Fibroblast of upper back skin (primary cell): Measurements from ENCODE around the gene COMMD1.
A peak's percentile ranks its signal among the peaks of the same experiment; 100 is the strongest.
"Not testable (repeated sequence)": the region's sequence is repeated elsewhere in the genome, so short reads cannot be mapped to it uniquely, and the experiment has no call there.

Experiments
- DNase-seq: peaks from one replicate; pipeline ENCODE4 v3.0.0-alpha.2; 2013

Gene COMMD1

DNA sequence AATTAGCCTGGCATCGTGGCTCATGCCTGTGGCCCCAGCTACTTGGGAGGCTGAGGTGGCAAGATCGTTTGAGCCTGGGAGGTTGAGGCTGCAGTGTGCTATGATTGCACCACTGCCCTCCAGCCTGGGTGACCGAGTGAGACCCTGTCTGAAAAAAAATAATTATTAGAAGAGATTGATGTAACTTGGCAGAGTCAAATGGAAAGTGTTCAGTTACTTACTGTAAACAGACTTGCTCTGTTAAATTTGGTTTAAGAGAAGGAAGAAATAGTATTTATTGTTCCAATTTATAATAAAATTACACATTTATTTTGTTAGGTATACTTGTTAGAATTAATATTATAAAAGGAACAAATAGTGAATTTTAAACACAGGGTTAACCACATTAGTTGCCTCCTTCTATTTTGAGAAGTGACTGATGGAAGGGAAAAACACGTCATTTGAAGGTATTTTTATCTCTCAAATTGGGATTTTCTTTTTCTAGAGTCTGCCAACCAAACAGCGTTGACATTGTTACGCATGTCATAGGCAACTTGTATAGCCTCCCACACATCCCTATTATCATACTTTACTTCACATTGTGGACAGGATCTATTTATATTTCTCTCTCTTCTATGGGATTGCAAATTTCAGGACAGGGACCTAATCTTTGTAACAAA is 171.6 kb downstream of the COMMD1 start:
- DNase-seq, result no peak

DNA sequence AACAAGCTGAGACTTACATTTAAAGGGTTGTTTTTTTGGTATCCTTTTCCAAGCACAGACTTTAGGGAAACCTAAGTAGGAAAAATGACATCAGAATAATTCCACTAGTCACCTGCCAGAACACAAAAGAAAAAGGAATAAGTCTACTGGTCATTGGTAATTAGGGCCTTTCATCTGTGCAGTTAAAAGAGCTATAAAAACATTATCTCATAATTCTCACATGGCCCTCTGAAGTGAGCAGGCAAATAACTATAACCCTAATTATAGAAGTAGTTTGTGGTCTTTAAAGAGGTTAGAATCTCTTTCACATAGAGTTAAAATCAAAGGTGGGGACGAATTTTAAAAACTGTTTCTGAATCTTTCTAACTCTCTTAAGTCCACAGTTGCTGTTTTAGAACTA is 179.3 kb downstream of the COMMD1 start:
- DNase-seq, result no peak

DNA sequence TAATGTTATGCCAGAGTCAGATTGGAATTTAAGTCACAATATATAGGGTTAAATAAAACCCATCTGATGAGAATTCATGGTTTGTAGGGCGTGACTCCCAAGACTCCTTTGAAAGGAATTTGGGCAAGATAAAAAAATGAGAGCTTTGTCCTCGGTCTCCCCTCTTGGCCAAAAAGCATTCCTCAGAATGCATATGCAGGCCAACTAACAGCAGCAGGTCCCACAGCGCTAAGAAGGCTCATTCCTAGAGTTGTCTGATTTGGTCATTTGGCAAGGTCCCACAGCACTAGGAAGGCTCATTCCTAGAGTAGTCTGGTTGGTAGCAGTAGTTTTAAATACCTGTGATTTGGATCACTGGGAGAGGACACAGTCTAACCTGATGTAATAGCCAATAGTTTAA is 184.2 kb downstream of the COMMD1 start:
- peak; percentile 14 for DNase-seq

DNA sequence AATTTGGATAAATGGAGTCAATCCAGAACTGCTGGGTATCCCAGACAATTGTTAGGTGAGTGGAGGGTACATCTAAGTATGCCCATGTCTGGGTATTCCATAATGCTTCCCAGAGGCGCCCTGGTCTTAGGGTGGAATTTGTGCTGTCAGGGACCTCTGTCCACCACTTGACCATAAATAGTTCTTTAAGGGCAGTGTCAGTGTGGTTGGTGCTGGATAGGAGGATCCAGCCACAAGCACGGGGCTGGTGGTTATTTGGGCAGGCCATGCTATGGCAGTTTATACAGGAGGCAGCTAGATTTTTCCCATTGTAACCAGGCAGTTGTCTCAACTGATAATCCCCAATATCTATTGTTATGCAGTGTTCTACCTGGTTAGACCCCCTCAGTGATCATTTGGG is 186.0 kb downstream of the COMMD1 start:
- no peak for DNase-seq

DNA sequence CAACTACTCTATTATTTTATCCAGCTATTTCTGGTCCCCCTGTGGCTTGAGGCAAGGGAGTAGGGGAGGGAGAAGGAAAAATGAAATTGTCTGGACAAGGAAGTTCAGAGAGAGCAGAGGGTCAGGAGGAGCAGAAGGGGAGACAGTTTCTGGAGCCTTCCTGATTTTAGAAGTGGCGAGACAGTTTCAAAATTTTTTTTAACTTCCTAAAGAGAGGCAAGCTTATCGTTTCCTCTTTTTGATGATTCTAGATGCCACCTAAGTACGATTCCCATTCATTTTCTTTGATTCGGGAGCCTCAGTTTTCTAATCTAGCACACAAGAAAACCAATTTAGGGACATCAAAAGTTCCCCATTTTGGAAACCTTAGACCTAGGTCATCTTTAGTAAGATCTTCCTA is 193.6 kb downstream of the COMMD1 start:
- DNase-seq, result no peak

DNA sequence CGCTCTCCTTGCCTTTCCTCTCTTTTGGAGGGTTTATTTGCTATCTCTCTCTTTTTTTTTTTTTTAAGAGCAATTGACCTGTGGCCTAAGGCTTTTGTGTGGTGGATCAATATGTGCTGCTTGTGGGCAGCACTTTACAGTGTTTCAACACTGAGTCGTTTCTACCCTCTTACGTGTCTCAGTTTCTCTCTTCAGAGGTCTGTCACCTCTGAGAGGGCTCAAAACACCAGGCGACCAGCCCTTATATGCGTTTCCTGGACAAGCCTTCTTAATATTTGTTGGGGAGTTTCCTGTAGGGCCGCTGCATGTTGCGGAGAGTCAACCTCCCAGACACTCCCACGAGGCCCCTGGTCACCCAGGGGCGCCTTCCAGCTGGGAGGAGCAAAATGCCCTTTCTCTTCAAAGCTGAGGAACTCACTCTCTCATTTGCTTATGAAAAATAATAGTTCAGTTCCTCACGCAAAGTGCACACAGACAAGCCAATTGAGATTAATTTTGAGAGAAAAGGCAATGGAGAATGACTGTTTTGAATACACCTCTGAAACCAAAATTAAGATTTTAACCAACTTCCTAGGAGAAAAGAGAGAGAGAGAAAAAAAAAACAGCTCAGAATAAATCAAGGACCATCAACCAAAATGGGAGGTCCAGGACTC is 194.2 kb downstream of the COMMD1 start:
- DNase-seq, result no peak

DNA sequence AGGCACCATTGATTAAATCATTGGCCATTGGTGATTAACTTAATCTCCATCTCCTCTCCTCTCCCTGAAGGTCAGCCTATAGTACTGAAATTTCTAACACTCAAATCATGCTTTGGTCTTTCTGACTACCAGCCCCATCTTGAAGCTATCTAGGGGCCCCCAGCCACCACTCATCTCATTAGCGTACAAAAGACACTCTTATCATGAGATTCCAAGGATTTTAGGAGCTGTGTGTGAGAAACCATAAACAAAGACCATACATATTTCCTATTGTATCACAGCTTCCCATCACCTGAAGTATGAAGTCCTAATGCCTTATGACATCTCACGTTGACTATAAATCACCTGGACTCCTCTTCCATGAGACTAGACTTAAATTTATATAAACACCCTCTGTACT is 196.4 kb downstream of the COMMD1 start:
- DNase-seq, result no peak

DNA sequence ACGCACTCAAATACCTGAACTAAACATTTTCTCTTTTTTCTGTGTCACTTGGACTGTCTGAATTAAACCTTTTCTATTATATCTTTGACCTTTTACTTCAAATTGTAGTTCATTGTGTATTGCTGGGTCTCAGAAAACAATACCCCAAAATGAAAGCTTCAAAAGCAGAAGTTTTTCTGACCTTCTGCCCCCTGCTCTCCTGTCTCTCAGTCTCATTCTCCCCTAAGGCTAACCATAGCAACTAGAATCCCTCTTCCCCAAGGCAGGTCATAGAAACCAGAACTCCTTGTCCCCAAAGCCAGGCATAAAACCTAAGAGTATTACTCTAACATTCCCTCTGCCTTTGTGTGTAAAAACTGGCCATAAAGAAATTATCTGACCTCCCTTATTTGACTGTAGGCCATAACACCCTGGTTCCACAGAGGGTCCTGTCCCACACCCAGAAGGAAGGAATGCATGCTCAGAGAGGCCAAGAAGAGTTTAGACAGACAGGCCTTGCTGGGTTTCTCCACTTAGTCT is 197.0 kb downstream of the COMMD1 start:
- DNase-seq, result no peak

DNA sequence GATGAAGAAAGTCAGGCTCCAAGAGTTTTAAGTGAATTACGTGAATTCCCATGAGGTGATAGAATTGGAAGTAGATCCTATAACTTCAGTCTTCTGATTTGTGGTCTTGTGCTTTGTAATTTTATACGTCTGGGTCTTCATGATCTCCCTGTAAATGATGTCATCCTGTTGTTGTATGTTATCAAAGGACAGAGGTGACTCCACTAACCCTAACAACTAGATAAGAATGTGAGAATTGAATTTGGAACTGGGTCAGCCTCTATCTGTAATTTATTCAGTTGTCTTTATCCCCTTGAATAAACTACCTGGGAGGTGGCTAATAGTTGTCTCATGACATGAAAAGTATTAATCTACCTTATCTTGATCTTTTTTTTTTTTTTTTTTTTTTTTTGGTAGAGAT is 204.1 kb downstream of the COMMD1 start:
- DNase-seq, result no peak

DNA sequence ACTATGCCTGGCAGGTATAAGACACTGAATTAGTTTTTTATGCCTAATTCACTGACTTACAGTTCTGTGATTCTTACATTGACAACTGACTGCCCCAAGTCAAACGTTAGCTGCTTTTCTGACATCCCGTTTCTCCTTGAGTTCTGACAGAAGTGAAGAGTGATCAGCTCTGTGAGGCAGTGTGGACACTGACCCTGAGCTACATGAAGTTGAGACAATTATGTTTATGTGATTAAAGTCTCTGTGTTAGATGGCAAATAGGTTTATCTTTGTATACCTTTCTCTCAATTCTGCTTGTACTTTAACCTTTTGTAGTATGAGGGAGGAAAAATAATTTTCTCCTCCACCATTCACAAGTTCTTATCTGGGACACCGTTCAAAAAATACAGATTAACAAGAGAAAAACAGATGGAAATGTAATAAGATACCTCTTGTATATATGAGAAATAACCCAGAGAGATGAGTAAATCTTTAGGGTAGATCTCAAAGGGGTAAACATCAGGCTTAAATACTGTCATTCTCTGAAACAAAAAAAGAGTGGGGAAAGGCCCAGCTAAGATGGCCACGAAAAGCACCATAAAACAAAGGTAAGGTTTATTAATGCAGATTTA is 205.0 kb downstream of the COMMD1 start:
- DNase-seq, result no peak

DNA sequence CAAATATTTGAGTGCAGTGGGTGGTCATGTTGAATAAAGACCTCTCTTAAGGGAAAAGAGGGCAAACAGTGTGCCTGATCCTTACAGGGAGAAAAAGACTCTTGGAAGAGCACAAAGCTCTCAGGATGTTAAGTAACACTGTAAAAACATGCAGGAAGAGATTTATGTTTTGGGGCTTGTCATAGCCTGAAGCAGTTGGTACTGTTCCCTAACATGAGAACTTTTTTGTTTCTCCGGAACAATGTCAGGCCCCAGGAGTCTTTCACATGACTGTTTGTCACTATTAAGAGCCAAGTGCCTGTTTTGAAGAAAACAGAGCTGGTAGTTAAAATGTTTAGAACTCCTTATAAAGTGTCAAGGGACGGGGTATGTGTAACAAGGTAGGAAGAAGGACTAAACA is 206.7 kb downstream of the COMMD1 start:
- peak; percentile 4 for DNase-seq

DNA sequence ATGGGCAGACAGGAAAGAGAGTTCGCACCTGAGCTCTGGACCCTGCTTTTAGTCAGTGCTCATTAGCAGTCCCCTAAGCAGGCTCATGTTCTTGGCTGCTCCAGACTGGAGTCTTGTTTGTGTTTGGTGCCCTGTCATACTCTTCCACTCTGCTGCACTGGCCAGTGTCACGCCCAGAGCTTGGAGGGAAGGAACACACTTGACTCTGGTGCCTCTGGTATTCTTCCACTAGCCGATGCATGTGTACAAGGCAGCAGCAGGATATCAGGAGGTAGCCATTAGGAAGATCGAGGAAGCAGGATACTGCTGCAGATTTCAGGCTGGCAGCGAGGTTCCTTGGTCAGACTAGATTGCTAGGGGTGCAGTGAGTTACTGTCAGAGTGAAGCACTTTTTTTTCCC is 209.1 kb downstream of the COMMD1 start:
- DNase-seq, result no peak

DNA sequence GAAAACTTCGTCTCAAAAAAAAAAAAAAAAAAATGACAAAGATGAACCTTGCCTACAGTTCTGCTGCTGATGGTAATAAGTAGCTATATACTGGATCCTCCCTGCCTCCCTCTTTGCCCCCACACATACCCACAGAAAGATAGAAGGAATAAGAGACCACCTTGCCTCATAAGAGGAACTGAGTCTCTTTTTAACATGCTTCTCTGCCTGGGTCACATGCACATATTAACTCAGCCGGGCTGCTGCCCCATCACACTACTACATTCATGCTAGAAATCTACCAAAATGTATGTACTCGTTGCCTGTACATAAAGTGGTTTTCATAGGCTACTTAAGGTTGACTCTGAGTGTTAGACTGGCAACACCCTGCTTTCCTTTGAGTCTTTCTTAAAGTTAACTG is 211.5 kb downstream of the COMMD1 start:
- DNase-seq, result no peak

DNA sequence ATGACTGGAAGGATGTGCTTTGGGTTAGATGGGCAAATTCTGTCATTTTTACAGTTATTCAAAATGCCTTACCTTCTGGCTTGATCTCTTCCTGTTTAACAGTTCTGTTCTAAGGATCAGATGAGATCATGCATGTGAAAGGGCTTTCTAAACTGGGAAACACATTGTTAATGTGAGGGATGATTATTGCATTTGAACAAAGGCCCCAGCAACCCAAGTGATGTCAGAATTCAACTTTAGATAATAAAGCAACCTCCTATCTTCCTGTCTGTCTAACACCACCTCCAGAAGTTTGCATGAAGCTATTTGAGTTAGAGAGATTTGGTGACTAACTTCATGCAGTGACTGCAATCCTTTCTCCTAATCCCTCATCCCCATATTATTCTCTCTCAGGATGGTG is 212.7 kb downstream of the COMMD1 start:
- no peak for DNase-seq

DNA sequence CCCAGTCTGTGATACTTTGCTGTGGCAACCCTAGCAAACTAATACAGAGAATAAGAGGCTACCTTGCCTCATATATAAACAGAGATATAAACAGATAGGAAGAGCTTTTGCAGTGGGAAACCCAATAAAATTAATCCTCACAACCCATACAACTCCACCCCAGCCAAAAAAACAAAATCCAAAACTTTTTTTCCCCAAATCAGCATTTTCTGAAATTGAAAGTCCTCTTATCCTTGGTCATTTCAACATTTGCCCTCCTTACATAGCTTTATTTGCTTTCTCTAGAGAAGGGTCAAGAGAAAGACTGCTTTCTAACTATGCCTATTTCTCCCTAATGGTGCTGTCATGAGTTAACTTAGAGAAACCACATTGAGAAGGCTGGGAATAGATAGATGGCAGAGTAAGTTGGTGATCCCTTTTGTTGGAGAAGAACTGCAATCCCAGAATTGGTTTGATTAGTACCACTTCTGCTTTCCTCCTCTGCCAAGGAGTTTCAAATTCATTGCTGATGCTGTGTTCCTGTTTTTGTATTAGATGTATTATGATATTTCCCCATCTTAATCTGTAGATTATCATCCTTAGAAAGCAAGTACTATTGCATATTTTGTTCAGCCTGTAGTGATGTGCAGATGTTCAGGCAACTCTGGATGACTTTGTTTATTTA is 214.0 kb downstream of the COMMD1 start:
- DNase-seq, result no peak

DNA sequence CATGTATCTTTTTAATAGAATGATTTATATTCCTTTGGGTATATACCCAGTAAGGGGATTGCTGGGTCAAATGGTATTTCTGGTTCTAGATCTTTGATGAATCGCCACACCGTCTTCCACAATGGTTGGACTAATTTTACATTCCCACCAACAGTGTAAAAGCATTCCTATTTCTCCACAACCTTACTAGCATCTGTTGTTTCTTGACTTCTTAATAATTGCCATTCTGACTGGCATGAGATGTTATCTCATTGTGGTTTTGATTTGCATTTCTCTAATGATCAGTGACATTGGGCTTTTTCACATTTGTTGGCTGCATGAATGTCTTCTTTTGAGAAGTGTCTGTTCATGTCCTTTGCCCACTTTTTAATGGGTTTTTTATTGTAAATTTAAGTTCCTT is 220.8 kb downstream of the COMMD1 start:
- DNase-seq, result not testable (repeated sequence)

DNA sequence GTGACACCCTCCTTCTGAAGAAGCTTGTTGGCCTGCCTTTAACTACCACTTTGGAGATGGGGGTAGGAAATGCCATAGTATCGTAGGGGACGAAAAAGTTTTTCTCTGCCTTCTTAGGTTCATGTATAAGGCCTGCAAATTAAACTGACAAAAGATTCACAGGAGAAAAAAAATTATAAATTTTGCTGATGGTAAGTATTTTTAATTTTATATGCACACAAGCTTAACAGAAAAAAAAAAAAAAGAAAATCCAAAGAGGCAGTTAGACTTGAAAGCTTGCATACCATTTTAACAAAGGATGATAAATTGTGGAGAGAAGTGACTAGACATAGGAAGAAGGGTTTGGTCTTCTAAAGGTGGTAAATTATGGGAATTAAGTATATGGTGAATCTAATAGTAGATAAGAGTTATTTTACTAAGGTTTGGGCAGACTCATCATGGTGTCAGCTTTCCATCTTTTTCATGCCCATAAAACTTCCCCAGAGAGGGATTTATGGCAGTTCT is 227.9 kb downstream of the COMMD1 start:
- no peak for DNase-seq

DNA sequence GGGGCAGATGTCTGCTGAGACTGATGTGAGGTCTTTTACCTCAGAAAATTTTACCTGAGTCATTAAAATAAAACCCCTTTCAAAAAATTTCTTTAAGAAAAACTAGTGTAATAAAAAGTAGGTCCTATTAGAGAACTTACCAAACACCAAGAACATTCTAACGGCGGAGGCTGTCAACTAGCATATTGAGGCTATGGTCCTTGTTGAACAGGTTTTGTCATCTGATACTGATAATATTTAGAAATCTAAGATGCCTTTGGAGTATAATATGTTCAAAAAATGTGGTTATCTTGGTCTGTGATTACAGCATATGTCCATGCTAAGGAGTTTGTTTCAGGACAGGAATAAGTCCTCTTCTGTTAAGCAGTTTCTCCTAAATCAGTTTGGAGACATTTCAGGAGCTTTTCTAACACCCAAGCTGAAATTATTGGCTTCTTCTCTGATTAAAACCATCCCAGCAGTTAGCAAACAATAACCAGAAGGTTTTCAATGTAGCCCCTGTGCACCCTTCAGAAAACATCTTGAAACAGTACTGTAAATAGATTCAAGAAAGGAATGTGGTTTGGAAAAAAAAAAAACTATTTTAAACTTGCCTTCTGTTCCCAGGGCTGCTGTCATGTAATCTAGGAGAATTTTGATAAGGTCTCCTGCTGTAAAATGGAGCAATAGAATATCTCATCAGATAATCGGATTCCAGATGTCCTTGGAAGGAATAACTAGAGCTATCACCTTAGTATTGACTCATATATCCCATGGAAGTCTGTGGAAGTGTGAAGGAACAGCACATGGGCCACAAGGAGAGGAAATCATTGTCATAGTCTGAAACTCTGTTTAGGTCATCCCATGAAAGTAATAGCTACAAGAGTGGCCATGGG is 231.7 kb downstream of the COMMD1 start:
- DNase-seq, result no peak

DNA sequence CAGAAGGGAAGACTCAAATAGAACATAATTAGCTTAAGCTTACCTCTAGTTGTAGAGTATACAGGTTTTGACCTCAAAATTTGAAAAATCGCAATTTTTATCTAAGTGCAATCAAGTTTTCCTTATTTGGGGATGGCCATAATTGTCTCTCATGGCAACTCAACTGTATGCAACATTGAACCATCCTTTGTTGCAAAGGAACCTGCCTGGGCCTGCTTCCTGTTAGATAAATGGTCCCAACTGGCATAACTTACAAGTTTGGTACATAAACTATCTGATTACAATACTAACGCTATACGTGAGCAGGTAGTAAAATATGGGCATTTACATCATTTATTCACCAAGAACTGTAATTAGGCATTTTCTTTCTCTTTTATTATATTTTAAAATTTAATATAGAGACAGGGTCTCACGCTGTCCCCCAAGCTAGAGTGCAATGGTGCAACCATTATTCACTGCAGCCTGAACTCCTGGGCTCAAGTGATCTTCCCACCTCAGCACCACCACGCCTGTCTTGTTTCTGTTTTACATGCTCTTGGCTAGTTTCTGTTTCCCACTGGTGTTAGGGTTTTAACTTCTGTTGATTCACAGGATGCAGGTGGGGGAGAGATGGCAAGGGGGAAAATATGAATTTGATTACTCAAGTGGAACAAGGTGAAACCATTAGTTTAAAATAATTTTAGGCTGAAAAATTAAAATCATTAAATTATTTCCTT is 235.1 kb downstream of the COMMD1 start:
- DNase-seq, result no peak

DNA sequence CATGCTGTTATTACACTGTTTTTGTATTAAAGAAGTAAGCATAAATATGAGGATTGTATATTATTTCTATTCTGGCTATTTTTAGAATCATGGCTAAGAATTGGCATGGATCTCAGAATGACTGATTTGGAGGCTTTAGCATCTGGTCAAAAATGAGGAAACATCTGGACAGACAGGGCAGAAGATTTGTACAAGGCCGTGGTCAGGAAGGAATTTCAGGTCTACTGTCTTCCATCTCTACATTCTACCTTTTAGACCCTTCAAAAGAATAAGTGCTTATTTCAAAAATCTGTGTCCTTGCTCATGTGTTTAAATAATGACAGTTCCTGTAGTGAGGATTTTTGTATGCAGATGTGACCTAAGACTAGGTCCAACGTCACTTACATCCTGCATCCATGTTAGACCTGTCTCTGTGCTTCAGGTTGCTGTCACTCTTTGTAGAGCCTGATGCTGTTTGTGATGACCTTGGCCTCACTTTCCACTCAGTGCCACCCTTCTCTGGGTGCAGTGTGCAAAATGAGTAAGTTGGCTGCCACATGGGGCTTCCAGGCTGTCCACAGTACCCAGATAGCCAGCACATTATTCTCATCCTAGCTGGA is 235.8 kb downstream of the COMMD1 start:
- DNase-seq, result no peak

DNA sequence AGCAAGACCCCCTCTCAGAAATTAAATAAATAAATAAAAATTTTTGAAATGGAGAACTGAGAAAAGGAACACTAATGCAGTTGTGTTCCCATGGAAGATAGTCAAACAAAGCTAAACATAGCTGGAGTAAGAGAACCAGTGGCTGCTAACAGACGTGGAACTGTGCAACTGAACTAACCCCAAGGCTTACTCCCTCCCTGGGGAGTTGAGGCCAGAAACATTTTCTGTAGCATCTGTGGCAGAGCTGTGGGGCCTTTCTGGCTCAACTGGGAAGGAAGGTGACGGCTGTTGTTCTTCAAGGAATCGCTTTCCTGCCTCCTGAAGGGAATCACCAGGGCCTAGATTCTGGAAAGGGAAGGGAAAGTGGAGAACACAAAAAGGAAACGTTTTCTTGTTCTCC is 236.6 kb downstream of the COMMD1 start:
- DNase-seq, result no peak

DNA sequence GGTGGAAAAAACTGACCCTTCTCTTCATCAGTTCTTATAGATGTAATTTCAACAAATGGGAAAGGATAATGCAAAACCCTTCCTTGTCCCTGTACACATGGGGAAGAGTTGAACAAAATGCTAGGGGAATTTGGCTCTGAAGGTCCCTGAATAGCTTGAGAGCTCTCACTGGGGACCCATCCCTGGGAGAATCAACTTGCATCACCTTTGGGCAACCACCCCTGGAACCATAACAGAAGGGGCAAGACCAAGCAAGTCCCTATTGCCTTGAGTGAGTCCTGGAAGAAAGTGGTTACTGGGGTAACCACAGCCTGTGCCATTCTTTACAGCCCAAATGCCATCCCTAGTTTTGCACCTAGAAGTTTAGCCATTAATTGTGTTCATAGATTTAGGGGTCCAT is 238.2 kb downstream of the COMMD1 start:
- DNase-seq, result no peak
